Skin epidermis (tissue), 12 donors: ENCODE data around the gene TPRX2.
"Not testable (repeated sequence)": the region's sequence is repeated elsewhere in the genome, so short reads cannot be mapped to it uniquely, and the experiment has no call there.

Experiments
- H3K27ac ChIP-seq, 21 experiments: fragments of 200-600 bp; sonication (generic) in 11 of 21; one replicate each; pipeline ENCODE4 v1.5.0; 2020; ENCODE audit warnings: mild to moderate bottlenecking in 3 of 21, inconsistent platforms in 2 of 21, moderate library complexity in 2 of 21
- H3K4me3 ChIP-seq, 7 experiments: fragments of 200-600 bp; sonication (generic) in 2 of 7; one replicate each; pipeline ENCODE4 v1.5.0; 2020; ENCODE audit warnings: inconsistent platforms in 2 of 7, mild to moderate bottlenecking in 2 of 7, moderate library complexity in 1 of 7

TPRX2 gene

DNA sequence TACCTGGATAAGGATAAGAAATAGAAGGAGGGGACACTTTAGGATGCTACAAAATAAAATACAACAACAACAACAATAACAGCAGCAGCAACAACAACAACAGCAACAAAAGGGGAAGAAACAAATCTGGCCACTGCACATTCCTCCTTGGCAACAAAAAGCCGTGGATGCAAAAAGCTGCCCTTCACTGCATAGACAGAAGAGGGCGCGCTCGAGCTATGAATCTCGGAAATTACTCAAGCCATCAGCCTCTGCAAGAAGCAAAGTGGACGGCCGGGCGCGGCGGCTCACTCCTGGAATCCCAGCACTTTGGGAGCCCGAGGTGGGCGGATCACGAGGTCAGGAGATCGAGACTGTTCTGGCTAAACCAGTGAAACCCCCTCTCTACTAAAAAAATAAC lies 50.3 kb downstream of the TPRX2 start:
- H3K4me3 ChIP-seq, H3K27ac ChIP-seq: not testable (repeated sequence)

- not testable (repeated sequence) for H3K4me3 ChIP-seq, H3K27ac ChIP-seq
Measured at GRCh38 chr19:47910191-47910590, 51.2 kb downstream of the TPRX2 start.
